Measurements from ENCODE around the gene CNN2.
A peak's percentile ranks its signal among the peaks of the same experiment; 100 is the strongest.

The CNN2 gene

DNA sequence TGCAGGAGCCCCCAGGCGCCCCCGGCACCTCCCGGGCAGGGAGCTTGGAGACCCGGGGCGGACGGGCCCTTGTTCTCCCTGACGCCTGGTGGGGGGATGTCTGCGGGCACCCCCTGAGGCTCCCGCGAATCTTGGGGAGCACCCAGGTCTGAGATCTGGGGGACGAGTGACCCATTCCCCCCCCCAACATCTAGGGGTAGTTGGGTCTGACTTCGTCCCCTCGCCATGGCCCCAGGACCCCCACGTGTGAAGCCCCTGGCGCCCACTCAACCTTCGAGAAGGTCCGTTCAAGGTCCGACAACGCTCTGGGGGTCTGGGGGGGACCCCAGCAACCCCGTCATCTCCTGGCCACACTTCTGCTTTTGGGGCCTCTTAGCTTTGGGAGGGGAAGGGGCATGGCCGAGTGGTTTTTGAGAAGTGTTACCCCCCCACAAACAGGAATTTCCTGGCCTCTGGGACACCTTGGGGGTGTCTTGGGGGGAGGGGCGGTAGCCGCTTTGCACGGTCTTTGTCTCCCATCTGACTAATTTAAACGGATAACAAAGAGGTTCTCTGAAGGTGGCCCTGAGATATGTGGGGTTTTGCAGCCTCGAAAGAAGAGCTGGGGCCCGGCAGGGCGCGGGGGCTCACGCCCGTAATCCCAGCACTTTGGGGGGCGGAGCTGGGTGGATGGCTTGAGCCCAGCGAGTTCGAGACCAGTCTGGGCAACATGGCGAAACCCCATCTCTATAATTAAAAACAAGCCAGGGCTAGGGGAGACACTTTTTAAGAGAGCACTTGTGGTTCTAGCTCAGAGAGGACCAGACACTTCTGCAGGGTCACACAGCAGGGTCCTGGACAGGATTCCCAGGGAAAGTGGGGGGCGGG, 608 bp downstream of the CNN2 start:
- DNase-seq (ENCODE audit: low read depth, low spot score) = no peak

- no peak for DNase-seq (ENCODE audit: low read depth, low spot score)
Observed at GRCh38 chr19:1027650-1028061, 1.2 kb downstream of the CNN2 start.

DNA sequence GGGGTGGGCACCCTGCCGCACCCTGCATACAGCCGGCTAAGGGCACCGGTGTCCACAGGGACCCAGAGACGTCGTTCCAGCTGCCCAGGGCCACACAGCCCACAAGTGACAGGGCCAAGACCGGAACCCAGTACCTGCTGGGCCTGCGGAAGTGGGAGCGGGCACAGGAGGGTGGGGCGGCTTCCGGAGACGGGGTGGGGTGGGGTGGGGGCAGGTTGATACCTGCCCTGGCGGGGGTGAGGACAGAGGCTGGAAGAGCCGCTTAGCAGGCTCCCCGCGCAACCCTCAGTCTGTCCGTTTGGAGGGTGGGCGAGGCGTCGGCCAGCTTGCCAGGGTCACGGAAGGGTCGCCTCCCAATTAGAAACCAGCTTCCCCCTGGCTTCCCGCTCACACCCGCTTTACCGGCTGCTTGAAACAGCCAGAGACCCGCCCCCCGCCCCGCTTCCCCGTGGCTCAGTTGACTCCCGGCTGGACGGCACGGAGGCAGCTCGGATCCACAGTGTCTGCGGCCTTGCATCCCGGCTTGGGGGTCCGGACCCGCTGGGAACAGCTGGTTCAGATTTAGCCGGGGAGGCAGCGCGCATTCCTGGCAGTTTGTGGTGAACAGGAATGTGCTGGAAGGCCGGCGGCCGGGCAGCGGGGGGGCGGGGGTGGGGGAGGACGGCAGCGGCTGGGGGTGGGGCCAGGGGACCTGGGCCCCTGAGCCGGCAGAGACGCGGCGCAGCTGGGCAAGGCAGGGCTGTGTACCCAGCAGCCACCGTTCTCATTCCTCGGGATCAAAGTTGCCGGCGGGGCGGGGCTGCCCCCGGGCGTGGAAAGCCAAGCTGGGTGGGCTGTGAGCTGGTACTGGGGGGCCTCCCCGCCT, 1.9 kb downstream of the CNN2 start:
- no peak for DNase-seq (ENCODE audit: low read depth, low spot score)

- no peak for DNase-seq (ENCODE audit: low read depth, low spot score)
Observed at GRCh38 chr19:1032264-1032867, 6.0 kb downstream of the CNN2 start.

DNA sequence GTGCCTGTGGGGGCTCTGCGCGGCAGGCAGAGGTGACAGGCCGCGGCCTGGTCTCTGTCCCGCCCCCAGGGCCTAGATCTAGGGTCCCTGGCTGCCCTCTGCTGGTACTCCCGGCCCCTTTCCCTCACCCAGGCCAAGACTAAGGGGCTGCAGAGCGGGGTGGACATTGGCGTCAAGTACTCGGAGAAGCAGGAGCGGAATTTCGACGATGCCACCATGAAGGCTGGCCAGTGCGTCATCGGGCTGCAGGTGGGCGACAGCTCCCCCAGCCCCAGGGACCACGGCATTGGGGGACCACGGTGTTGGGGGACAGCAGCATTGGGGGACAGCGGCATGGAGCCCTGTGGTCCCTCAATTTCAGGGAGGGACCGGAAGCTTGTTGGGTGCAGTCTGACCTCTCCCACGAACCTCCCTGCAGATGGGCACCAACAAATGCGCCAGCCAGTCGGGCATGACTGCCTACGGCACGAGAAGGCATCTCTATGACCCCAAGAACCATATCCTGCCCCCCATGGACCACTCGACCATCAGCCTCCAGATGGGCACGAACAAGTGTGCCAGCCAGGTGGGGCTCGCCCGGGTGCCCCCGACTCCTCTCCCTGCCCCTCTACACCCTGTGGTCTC, 9.7 kb downstream of the CNN2 start:
- DNase-seq (ENCODE audit: low read depth, low spot score) = no peak

- DNase-seq (ENCODE audit: low read depth, low spot score) = no peak
Observed at GRCh38 chr19:1037621-1038064, 11.2 kb downstream of the CNN2 start.

- DNase-seq (ENCODE audit: low read depth, low spot score) = no peak
Observed at GRCh38 chr19:1038978-1039645, 12.7 kb downstream of the CNN2 start.

DNA sequence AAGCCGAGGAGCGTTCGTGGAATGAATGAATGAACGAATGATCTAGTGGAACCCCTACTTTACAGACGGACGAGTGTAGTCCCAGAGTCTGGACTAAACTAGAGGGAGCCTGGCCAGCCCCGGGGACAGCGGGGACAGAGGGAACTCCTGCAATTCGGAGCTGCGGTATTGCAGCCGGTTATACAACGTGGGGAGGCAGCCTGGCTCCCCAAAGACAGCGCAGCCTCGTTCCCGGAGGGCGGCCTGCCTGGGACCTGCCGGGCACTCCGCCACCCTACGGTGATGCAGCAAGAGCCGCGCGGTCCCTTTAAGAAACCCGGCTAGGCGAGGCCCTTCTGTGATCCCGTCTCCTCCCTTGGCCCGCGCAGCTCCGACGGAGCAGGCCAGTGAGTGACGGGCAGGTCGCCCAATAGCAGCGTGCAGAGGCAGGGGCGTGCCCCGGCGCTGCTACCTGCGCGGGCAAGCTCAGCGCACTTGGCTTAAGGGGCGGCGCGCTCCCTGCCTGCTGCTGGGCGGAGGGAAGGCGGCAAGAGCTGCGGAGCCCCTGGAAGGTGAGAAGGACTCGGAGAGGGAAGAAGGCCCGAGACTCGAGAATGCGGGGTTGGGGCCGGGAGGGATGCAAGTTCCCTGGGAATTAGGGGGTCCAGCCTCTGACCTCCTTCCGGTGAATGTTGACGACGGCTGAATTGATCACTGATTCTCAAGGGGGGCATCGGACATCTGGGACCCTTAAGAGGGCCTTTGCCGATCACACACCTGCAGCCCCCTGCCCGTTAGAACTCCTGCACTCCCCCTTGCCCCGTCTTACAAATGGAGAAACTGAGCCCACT, 13.5 kb downstream of the CNN2 start, which contains the start of gene ABCA7:
Gene ABCA7, plus strand, starts transcription at position 462 of the 830 bp plus-strand sequence. CDS start 1,255 bp downstream, outside the sequence.
- DNase-seq (ENCODE audit: low read depth, low spot score) = peak; percentile 93

DNA sequence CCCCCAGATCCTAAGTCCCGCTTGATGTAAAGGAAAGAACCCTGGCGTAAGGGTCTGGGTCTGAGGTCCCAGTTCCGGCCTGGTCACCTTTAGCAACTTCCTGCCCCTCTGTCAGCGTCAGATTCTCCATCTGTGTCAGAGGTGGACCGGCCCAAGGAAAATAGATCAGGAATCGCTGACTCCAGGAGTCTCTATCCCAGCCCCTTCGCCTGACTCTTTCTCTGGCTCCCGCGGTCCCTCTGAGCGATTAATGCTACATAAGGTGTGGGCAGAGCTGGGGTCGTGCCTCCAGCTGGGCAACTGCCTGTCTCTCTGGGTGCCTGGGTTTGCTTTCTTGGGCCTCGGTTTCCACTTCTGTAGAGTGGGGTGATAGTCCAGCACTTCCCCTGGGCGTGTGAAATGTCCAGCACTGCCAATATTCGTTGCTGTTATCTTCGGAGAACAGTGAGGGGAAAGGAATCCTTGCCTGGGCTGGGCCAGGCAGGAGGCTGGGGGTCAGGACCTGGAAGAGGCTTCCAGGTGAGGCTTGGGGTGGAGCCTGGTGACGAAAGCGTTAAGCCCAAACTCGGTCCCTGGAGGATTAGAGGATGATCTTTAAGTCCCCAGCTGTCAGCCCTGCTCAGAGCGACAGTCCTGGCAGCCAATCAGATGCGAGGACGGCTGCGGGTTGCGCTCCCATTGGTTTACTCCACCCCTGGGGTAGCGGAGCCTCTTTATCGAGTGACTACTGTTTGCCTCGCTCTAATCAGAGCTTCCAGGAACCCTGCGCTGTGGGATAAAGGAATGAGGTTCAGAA, 14.3 kb downstream of the CNN2 start:
- peak; percentile 75 for DNase-seq (ENCODE audit: low read depth, low spot score)

GRCh38 chr19:1041272-1041834, 14.9 kb downstream of the CNN2 start:
- DNase-seq (ENCODE audit: low read depth, low spot score) = no peak

DNA sequence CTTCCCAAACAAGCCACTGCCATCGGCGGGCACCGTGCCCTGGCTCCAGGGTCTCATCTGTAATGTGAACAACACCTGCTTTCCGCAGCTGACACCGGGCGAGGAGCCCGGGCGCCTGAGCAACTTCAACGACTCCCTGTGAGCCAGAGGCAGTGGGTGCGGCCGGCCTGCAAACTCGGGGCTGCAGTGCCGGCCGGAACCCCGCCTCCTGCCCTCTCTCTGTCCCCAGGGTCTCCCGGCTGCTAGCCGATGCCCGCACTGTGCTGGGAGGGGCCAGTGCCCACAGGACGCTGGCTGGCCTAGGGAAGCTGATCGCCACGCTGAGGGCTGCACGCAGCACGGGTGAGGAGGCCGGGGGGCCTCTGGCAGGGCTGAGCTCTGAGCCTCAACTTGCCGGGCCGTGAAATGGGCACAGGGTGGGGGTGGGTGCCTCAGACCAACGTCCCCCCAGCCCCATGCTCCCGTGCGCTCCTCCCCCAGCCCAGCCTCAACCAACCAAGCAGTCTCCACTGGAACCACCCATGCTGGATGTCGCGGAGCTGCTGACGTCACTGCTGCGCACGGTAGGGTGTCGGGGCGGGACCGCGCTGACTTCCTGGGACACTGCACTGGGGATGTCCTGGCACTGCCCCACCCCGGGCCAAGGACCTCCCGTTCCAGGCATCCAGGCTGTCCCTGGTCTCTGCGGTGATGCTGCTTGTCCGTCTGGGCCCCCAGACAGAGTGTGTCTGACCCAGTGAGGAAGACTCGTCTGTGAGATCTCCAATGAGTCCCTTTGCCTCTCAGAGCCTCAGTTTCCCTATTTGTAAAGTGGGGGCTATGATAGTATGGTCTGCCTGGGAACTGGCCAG, 15.7 kb downstream of the CNN2 start:
- no peak for DNase-seq (ENCODE audit: low read depth, low spot score)

DNA sequence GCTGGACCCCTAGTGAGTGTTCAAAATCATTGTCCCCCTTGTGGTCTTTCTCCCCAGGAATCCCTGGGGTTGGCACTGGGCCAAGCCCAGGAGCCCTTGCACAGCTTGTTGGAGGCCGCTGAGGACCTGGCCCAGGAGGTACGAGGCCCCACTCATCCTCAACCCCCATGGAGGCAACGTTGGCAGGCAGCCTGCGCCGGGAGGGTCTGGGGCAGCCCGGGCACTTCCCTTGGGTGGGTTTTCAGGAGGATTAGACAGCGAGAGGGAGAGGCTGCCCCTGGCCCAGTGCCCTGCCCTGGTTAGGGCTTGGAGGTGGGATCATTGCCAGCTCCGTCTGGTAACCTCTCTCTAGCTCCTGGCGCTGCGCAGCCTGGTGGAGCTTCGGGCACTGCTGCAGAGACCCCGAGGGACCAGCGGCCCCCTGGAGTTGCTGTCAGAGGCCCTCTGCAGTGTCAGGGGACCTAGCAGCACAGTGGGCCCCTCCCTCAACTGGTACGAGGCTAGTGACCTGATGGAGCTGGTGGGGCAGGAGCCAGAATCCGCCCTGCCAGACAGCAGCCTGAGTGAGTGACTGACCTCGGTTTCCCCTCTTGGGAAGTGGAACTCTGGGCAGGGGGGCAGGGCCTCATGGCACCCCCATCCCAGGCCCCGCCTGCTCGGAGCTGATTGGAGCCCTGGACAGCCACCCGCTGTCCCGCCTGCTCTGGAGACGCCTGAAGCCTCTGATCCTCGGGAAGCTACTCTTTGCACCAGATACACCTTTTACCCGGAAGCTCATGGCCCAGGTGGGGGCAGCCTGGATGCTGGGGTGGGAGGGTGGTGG, 16.5 kb downstream of the CNN2 start:
- DNase-seq (ENCODE audit: low read depth, low spot score) = no peak

DNA sequence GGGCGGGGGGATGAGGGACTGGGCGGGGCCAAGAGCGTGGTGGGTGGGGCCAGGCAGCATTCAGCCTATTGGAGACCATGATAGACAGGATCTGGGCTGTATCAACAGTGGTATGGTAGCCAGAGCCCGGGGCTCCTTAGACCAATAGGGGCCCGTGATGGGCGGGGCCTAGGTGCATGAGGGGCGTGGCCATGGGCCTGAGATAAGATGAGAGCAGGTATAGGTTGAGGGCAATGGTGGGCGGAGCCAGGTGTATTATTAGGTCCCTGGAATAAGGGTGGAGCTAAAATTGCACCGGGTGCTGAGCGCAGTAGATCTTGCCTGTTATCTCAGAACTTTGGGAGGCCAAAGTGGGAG, 18.8 kb downstream of the CNN2 start:
- DNase-seq (ENCODE audit: low read depth, low spot score) = no peak

GRCh38 chr19:1046117-1046626, 19.8 kb downstream of the CNN2 start:
- DNase-seq (ENCODE audit: low read depth, low spot score) = no peak

- no peak for DNase-seq (ENCODE audit: low read depth, low spot score)
Observed at GRCh38 chr19:1046836-1047695, 20.7 kb downstream of the CNN2 start.

DNA sequence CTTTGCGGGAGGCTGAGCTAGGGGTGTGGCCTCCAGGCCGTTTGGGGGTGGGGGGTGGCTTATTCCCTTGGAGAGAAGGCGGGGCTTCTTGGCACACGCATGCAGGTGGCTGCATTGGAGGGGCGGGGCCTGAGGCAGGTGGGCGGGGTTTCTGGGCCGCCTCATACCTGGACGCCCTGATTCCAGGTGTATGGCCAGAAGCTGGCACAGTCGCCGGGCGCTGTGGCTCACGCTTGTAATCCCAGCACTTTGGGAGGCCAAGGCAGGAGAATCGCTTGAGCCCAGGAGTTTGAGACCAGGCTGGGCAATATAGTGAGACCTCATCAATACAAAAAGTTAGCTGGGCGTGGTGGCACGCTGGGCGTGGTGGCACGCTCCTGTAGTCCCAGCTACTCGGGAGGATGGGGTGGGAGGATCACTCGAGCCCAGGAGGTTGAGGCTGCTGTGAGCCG, 21.3 kb downstream of the CNN2 start:
- DNase-seq (ENCODE audit: low read depth, low spot score) = no peak
